Loucy (cell line): ENCODE results near the gene FAAH2.
A peak's percentile ranks its signal among the peaks of the same experiment; 100 is the strongest.

Source experiments
- H2AFZ ChIP-seq: fragments of 200-600 bp; sonication (generic); 2 replicates; pipeline ENCODE4 v1.6.0; 2016; ENCODE audit warnings: antibody characterized with exemption, mild to moderate bottlenecking, low read length, moderate library complexity
- H3F3A ChIP-seq: fragments of 200-600 bp; 2 replicates; pipeline ENCODE4 v1.6.0; 2016; ENCODE audit warnings: antibody characterized with exemption, low read depth, mild to moderate bottlenecking
- H3K27me3 ChIP-seq: fragments of 200-600 bp; sonication (generic); 2 replicates; pipeline ENCODE4 v1.6.1; 2014; ENCODE audit warnings: low read length, mild to moderate bottlenecking; ENCODE audit not compliant: insufficient read depth, poor library complexity, severe bottlenecking
- H3K36me3 ChIP-seq: fragments of 200-600 bp; sonication (generic); 2 replicates; pipeline ENCODE4 v1.6.1; 2016; ENCODE audit warnings: low read length; ENCODE audit not compliant: insufficient read depth
- H3K4me1 ChIP-seq: fragments of 200-600 bp; sonication (generic); 2 replicates; pipeline ENCODE4 v1.5.1; 2014; ENCODE audit warnings: low read length, mild to moderate bottlenecking; ENCODE audit not compliant: insufficient read depth, poor library complexity, severe bottlenecking
- H3K4me2 ChIP-seq: fragments of 200-600 bp; sonication (generic); 2 replicates; pipeline ENCODE4 v1.6.0; 2014; ENCODE audit warnings: antibody characterized with exemption, low read length, low read depth, mild to moderate bottlenecking; ENCODE audit not compliant: poor library complexity, severe bottlenecking
- H3K4me3 ChIP-seq: fragments of 200-600 bp; sonication (generic); 2 replicates; pipeline ENCODE4 v1.5.1; 2014; ENCODE audit warnings: low read length, mild to moderate bottlenecking, mixed read lengths; ENCODE audit not compliant: poor library complexity, severe bottlenecking
- H3K79me2 ChIP-seq: fragments of 200-600 bp; sonication (generic); 2 replicates; pipeline ENCODE4 v1.6.1; 2014; ENCODE audit warnings: low read length; ENCODE audit not compliant: insufficient read depth
- H3K9ac ChIP-seq: fragments of 200-600 bp; sonication (generic); 2 replicates; pipeline ENCODE4 v1.6.0; 2014; ENCODE audit warnings: mild to moderate bottlenecking, low read depth, low read length, moderate library complexity; ENCODE audit not compliant: poor library complexity, severe bottlenecking
- H3K9me2 ChIP-seq: fragments of 200-600 bp; sonication (generic); replicated peaks from 2 replicates; pipeline ENCODE4 v1.6.1; 2016; ENCODE audit warnings: low read depth, low read length, mixed read lengths
- H3K9me3 ChIP-seq: fragments of 200-600 bp; sonication (generic); 2 replicates; pipeline ENCODE4 v1.6.1; 2014; ENCODE audit warnings: mild to moderate bottlenecking, antibody characterized with exemption, low read length, low read depth; ENCODE audit not compliant: insufficient read depth
- H4K20me1 ChIP-seq: fragments of 200-600 bp; sonication (generic); 2 replicates; pipeline ENCODE4 v1.6.0; 2014; ENCODE audit warnings: antibody characterized with exemption, low read length, mild to moderate bottlenecking; ENCODE audit not compliant: insufficient read depth, poor library complexity, severe bottlenecking
- EZH2phosphoT487 ChIP-seq: fragments of 200-600 bp; IDR thresholded peaks from 2 replicates; pipeline ENCODE4 v1.6.1; 2018; ENCODE audit warnings: antibody characterized with exemption, mild to moderate bottlenecking, moderate library complexity, borderline replicate concordance
- TF ChIP-seq, protein P1 (sequence below): fragments of 200-600 bp; sonication (generic); conservative IDR thresholded peaks from 2 replicates; pipeline ENCODE4 v1.5.1; 2014; ENCODE audit warnings: mild to moderate bottlenecking, antibody characterized with exemption, low read length

Gene FAAH2

DNA sequence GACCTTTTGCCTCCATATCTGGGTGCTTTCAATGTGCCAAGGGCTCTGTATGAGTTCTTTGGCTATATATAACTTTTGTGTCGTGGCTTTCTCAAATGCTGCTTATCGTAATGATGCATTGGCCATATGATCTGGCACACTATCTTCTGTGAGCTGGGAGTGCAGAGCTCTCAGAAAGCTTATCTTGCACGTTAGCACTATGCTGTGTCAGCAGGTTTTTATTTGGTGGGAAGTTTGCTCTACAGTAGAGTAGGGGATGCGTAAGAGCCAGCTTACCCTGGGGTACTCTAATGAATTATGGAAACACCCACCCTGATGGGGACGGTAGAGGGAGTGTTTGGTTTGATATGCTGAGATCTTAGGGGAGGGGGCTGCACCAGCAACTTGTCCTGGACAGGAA, 119.6 kb downstream of the FAAH2 start:
- Histone ChIP-seq H3K9ac (no peak overlapping the region), H3K4me3 (peak overlapping the region; percentile 9), H3K27me3 (no peaks in the 10 kb centered on the region), H3K79me2 (no peaks in the 10 kb centered on the region), H3K36me3 (no peaks in the 10 kb centered on the region), H3K4me2 (peak overlapping the region; percentile 38), H2AFZ (no peak overlapping the region), H3F3A (no peaks in the 10 kb centered on the region), H3K9me3 (no peaks in the 10 kb centered on the region), H3K4me1 (peaks cover 10% of the 10 kb centered on the region), H4K20me1 (no peaks in the 10 kb centered on the region), H3K9me2 (no peaks in the 10 kb centered on the region)
- TF ChIP-seq EZH2phosphoT487: no peak
- TF ChIP-seq, protein P1, sequence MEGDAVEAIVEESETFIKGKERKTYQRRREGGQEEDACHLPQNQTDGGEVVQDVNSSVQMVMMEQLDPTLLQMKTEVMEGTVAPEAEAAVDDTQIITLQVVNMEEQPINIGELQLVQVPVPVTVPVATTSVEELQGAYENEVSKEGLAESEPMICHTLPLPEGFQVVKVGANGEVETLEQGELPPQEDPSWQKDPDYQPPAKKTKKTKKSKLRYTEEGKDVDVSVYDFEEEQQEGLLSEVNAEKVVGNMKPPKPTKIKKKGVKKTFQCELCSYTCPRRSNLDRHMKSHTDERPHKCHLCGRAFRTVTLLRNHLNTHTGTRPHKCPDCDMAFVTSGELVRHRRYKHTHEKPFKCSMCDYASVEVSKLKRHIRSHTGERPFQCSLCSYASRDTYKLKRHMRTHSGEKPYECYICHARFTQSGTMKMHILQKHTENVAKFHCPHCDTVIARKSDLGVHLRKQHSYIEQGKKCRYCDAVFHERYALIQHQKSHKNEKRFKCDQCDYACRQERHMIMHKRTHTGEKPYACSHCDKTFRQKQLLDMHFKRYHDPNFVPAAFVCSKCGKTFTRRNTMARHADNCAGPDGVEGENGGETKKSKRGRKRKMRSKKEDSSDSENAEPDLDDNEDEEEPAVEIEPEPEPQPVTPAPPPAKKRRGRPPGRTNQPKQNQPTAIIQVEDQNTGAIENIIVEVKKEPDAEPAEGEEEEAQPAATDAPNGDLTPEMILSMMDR: no peak

DNA sequence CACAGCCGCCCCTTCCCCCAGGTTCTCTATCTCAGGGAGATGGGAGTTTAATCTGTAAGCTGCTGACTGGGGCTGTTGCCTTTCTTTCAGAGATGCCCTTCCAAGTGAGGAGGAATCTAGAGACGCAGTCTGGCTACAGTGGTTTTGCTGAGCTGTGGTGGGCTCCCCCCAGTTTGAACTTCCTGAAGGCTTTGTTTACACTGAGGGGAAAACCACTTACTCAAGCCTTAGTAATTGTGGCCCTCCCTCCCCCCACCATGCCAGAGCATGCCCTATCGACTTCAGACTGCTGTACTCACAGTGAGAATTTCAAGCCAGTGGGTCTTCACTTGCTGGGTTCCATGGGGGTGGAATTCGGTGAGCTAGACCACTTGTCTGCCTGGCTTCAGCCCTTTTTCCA, 131.3 kb downstream of the FAAH2 start:
- Histone ChIP-seq H3K9me2 (no peaks in the 10 kb centered on the region), H3K4me2 (no peak overlapping the region), H3K4me1 (peaks cover 6% of the 10 kb centered on the region), H4K20me1 (no peaks in the 10 kb centered on the region), H3K27me3 (no peaks in the 10 kb centered on the region), H3K9ac (no peak overlapping the region), H3K9me3 (no peaks in the 10 kb centered on the region), H3F3A (no peaks in the 10 kb centered on the region), H3K36me3 (no peaks in the 10 kb centered on the region), H3K4me3 (no peak overlapping the region), H3K79me2 (no peaks in the 10 kb centered on the region), H2AFZ (no peak overlapping the region)
- TF ChIP-seq, protein P1: no peak
- TF ChIP-seq EZH2phosphoT487: no peak

DNA sequence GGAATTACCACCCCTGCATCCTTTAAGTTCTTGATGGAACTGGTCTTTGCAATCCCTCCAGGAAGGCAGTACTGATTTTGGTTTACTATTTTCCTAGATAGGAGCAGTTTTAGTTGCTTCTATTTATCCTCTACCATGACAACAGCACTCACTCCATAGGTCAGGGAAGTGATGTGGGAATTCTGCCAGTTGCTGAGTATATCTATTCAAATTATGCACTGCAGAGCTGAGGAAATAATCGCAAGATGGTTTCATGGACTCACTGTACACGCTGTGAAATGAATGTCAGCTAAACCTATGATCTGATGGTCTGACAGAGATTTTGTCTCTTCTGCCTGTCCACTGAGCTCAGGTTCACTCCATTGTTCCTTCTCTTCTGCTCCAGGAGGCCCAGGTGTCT, 135.8 kb downstream of the FAAH2 start:
- H3K36me3 ChIP-seq: no peaks in the 10 kb centered on the region
- no peaks in the 10 kb centered on the region for H3K9me2 ChIP-seq
- H3K9me3 ChIP-seq: no peaks in the 10 kb centered on the region
- no peak overlapping the region for H3K4me3 ChIP-seq
- peaks cover 5% of the 10 kb centered on the region for H3K4me1 ChIP-seq
- H2AFZ ChIP-seq: no peak overlapping the region
- no peaks in the 10 kb centered on the region for H3F3A ChIP-seq
- H3K9ac ChIP-seq: no peak overlapping the region
- no peak for TF ChIP-seq EZH2phosphoT487
- TF ChIP-seq, protein P1: no peak
- no peak overlapping the region for H3K4me2 ChIP-seq
- H3K79me2 ChIP-seq: no peaks in the 10 kb centered on the region
- H4K20me1 ChIP-seq: no peaks in the 10 kb centered on the region
- no peaks in the 10 kb centered on the region for H3K27me3 ChIP-seq
